SKM-1 treated with dmso at 0.1 percent for 144 hours (cell line): Measurements from ENCODE around the gene POU3F2.

Experiments used
- DNase-seq: peaks from one replicate; lab custom pipeline; 2025; ENCODE audit not compliant: unreplicated experiment; lab: John Stamatoyannopoulos, UW

Gene POU3F2

GRCh38 chr6:98834060-98835031 is at the start of gene POU3F2:
POU3F2 (plus strand) TSS chr6:98834574; CDS start chr6:98834874, 300 bp downstream.
- DNase-seq: no peak

GRCh38 chr6:98787435-98787834 is 46.9 kb upstream of the POU3F2 start:
- no peak for DNase-seq

- no peak for DNase-seq
Observed at GRCh38 chr6:98787961-98788360, 46.4 kb upstream of the POU3F2 start.

DNA sequence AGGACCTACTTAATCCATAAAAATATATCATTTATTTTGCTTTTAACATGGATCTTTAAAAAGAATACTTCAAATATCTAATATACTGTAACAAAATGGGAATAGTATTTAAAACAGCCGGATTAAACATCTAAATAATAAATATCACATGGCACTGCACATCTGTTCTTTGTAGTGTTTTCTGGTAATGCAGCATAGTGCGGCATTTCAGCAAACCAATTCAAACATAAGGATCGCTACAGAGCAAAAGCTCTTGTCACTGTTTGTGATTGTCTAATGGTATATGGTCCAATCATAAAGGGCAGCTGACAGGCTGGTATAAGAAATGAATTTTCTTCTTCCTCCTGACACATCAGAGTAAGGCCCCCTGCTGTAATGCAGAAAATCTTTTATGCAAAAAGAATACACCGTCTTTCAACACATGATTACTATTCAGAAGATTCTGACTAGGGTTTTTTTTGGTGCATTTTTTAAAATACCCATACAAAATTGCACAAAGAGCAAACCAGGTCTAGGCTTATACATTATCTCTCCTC is 40.0 kb upstream of the POU3F2 start:
- no peak for DNase-seq

DNA sequence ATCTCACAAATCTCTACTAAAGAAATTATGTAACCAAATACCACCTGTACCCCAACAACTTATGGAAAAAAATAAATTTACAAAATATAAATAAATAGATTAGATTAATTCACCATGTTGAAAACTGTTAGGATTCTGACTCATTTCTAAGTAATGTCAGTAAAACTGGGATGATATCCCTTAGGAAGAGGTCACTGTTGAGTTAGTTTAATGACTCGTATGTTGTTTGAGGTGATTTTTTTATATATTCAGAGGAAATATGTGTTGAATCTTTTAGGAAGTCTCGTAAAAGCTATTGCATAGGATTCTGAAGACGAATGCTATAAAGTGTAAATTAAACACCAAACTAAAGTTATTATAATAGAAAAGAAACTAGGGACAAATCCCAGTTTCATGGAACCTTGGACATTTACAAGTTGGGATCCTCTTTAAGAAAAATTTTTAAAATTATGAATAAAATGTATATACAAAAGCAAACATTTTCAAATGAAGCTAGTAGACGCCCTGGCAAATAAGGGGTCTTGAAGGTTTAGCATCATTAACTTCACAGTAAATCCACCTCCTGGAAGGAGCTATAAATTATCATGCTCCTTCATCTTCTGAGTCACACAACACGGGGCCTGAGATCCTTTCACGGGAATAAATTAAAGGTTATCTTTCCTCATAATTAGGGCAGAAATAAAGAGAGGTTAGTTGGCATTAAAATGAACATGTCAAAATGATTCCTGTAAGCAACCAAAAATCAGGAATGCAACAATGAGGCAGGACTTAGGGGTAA is 37.0 kb upstream of the POU3F2 start:
- DNase-seq: no peak

DNA sequence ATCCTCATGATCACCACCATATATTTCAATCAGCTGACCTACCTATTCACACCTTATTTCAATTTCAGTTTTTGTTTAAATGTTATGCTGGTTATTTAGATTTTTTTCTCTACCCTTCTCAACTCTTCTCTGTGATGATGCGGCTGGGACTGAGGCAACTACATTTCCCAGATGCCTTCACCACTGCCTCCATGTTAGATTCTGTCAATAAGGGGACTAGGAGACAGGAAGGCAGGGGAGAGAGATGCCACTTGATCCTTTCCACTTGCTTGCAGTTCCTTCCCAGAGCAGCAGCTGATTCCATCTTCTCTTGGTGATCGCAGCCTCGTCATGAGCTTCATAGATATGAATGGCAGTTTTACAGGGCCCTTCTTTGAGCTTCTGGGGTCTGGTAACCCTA is 33.5 kb upstream of the POU3F2 start:
- no peak for DNase-seq

DNA sequence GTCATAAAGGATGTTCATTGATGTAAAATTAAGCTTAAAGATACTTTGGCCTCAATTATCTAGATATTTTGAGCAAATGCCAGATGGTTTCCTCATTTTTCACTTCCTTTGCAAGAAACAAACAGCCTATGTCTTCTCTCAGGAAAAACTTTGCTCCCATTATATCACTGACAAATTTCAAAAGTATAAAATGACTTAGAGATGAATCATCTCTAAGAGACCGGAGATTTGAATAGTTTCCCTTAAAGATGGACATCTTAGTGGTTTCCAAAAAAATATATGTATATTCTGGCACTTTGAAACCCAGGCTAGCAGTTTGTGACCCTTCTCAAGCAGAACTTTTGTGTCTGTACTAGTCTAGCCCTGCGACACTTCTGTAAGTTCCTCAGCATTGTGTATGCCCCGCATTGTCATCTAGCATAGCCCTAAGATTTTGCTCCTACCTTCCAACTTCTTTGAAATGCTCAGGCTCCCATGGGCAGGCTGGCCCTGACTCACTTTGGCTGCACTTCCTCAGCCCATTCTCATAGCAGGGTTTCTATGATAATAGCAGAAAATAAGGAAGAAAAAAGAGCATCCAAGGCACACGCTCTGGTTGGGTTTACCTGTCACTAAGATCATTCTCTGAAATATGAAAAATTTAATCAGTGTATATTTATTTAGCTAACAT is 25.7 kb upstream of the POU3F2 start:
- no peak for DNase-seq

- DNase-seq: no peak
Observed at GRCh38 chr6:98812220-98812619, 22.2 kb upstream of the POU3F2 start.

DNA sequence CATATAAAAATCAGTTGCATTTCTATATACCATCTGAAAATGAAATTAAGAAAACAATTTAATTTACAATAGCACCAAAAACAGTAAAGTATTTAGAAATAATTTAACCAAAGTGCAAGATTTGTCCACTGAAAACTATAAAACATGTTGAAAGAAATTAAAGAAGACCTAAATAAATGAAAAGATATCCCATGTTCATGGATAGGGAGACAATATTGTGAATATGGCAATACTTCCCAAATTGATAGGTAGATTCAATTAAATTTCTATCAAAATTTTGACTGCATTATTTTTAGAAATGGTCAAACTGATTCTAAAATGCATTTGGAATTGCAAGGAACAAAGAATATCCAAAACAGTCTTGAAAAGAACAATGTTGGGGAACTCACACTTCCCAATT is 17.6 kb upstream of the POU3F2 start:
- DNase-seq: no peak

GRCh38 chr6:98821756-98822405 is 12.5 kb upstream of the POU3F2 start:
- DNase-seq: no peak

DNA sequence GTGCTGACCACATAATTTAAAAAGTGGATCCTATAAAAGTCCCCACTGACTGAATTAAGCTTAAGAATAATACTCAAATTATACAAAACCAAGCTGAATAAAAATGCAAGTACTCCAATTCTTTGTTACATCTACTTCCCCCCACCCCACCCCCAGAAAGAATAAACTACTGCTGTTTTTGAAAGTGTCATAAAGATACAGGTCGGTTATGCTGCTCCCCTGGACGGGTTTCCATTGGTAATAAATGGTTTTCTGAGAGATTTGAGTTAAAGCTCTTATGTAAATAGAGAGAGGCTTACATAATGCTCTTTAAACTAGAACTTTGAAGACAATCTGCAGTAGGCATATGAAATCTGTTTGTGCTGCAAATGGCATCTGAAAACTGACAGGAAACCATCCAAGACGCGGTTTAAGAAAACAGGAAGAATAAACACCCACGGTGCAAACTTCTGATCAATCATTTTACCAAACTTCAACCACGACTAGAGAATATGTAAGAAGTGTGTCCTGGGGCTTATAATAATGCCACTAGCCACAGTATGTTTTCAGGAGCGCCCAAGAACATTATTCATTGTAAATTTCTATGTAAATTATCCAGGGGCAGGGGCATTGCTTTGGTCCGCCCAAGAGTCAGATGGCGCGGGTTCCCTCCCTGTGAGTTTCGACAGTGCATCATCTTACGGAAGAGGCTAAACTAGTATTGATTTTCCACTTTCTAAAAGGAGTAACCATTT is 10.8 kb upstream of the POU3F2 start:
- DNase-seq: no peak

DNA sequence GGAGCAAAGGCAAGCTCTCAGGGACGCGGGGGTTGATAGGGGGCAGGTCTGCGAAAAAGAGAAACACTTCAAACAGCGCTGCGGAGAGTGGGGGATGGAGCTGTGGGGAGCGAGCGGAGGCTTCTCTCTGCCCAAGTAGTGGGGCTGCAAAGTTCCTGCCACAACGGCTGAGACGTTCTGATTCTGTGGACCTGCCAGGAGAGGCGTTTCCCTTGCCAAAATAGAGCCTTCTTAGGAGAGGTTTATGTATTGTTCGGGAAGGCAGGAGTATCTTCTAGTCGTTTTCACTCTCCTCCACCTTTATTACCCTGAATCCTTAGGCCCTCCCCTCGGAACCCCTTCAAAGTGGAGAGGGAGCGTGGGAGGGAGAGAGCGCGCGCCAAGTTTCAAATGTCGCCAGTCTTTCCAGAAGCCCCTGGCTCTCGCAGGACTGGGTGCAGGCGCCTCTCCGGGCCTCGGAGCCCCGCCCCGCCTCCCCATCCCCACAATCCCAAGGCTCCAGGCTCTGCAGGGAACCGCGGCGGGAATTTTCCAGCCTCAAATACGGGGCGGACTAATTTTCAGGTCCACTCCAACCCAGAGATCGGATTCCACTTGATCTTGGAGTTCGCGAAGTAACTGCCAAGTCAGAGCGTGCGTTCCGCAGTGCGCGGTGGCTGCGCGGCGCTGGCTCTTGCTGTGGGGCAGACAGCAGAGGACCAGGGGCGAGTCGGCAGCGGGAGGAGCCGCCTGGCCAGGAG is 10.0 kb upstream of the POU3F2 start:
- no peak for DNase-seq

DNA sequence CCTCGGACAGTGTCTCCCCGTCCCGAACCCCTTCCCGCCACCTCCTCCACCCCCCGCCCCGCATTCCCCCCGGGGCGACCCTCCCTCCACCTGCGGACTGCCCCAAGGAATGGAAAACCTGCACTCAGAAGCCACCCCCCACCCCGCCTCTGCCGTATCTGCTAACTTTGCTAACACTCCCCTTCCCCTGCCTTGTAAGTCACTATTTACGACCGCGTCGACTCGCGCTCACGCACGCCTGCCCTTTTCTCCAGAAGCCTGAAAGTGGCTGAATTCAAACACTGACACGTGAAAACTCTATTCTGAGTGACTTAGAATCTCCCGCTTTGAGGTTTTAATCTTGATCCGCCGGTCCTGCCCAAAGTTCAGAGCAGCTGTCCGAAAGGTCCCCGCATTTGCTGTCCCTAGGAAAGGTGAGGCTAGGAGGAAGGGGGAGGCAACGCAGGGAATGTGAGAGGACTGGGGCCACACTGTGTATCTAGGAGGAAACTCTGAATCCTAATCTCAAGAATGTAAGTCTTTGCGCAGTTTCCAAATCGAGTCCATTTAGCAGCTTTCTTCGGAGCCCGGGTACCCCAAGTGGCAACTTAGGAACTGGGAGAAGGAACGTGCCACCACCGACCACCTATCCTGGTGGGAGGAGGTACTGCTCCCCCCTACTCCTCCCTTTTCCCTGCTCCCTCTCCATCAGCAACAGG is 9.3 kb upstream of the POU3F2 start:
- DNase-seq: no peak

DNA sequence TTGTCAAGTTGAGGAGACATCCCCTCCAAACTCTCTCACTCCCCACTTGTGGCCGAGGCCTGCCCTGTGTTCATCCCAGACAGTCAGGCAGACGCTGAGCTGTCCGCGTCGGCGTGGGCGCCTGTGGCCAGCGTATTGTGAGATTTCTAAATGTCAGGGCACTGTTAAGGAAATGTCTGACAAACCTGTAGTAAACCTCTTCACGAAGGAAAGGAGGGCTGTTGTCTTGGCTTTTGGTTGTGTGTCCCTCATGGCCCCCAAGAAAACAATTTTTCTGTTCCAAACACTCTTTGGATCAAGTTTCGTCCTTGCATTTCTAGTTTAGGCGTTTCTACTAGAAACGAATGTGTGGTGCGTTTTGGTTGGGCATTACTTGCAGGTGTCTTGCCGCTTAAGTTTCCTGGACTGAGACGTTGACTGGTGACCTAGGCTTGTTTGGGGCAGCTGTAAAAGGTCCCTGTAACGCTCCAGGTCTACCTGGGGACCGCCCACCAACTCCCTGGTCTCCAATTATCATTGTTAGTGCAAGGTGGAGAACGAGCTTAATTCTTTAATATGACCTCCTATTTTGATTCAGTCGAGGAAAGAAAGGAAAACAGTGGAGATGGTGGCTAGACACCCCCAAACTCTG is 8.7 kb upstream of the POU3F2 start:
- DNase-seq: no peak

- DNase-seq: no peak
Observed at GRCh38 chr6:98827295-98828159, 6.8 kb upstream of the POU3F2 start.

DNA sequence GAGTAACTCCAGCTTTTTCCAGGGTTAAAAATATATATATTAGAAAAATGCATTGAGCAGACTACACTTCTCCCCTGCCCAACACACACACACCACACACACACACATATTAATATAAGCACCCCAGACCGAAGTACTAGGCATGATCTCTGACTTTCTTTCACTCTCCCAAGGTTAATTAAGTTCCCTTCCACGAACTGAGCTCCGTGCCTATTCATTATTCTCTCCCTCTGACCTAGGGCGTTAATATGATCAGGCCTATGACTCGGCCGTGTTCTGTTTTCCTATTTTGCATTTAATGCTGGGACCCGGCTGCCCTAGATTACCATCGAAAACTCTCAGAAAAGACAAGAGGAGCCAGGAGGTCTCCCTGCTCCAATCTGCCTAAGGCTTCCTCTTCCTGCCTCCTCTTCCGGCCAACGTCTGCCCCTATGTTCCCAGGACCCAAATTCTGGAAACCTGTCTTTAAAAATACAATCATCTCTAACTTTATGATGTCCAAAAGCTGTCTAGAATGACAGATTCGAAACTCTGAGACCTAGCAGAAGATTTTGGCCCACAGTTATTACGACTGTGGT is 6.1 kb upstream of the POU3F2 start:
- DNase-seq: no peak

GRCh38 chr6:98828941-98829411 is 5.4 kb upstream of the POU3F2 start:
- no peak for DNase-seq
